ENCODE results near the gene POLR1A. TPM values are rescaled to one million over a fixed set of nuclear protein-coding genes. Genes with fewer than 3 reads are reported as not detected.
A peak's percentile ranks its signal among the peaks of the same experiment; 100 is the strongest.

The POLR1A gene
- total and polyA plus RNA-seq, 2 donors (not counting 1 experiment from before 2014, with no cell fraction given), result 3.4 to 36.8 TPM

- Histone ChIP-seq H3K36me3 (replicated peaks in 1 of 2; ENCODE audit: control extremely low read depth in 1 of 2, control insufficient read depth in 1 of 2, extremely low read depth in 1 of 2, insufficient read depth in 2 of 2, low read length in 1 of 2) (no peaks in the 10 kb centered on the region), H3K4me3 (ENCODE audit: control extremely low read depth in 1 of 5, extremely low read depth in 1 of 5, insufficient read depth in 1 of 5, low read depth in 2 of 5, low read length in 4 of 5) (no peak overlapping the region), H3K27me3 (replicated peaks in 1 of 4; ENCODE audit: control extremely low read depth in 1 of 4, control insufficient read depth in 3 of 4, insufficient read depth in 4 of 4, low read length in 3 of 4) (no peaks in the 10 kb centered on the region), H3K79me2 (ENCODE audit: control insufficient read depth, insufficient read depth, low read length) (peaks cover 4% of the 10 kb centered on the region), H3K9me3 (ENCODE audit: control extremely low read depth in 1 of 3, control insufficient read depth in 2 of 3, insufficient read depth in 1 of 3, low read length in 2 of 3) (peaks cover 0 to 20% (median 9%) of the 10 kb centered on the region in 3 donors), H3K9ac (ENCODE audit: low read length) (no peak overlapping the region), H3K27ac (ENCODE audit: low read length in 2 of 2) (no peak overlapping the region), H3K4me1 (ENCODE audit: control insufficient read depth in 2 of 2, insufficient read depth in 2 of 2, low read length in 2 of 2) (peaks cover 42 to 43% of the 10 kb centered on the region in 2 donors), H2AFZ (ENCODE audit: insufficient read depth, low read depth, low read length, poor library complexity, severe bottlenecking) (no peak overlapping the region), H3K4me2 (replicated peaks; ENCODE audit: low read depth, low read length, poor library complexity, severe bottlenecking) (no peak overlapping the region), H4K20me1 (ENCODE audit: control insufficient read depth, insufficient read depth, low read length, poor library complexity, severe bottlenecking) (no peaks in the 10 kb centered on the region)
- POLR2A ChIA-PET, result no interaction called here
- Mint-ChIP-seq H3K27me3 (no peaks in the 10 kb centered on the region), H3K9me3 (ENCODE audit: insufficient read depth) (no peaks in the 10 kb centered on the region), H3K27ac (no peak overlapping the region), H3K4me1 (peaks cover 54% of the 10 kb centered on the region), H3K4me3 (no peak overlapping the region)
- DNase-seq (no peak), ATAC-seq (ENCODE audit: low read depth) (no peak)
- CTCF ChIA-PET, result no interaction called here
- intact Hi-C loops (cut with micrococcal nuclease), result no loop called here
- 100% methylated on average over 2 of the region's 4 CpGs for WGBS (ENCODE audit: insufficient coverage)
- no peak for TF ChIP-seq EZH2 (IDR thresholded peaks at IDR 0.05; ENCODE audit: borderline replicate concordance, insufficient read depth, low read depth, low read length, poor library complexity, severe bottlenecking)
- TF ChIP-seq, protein P1, sequence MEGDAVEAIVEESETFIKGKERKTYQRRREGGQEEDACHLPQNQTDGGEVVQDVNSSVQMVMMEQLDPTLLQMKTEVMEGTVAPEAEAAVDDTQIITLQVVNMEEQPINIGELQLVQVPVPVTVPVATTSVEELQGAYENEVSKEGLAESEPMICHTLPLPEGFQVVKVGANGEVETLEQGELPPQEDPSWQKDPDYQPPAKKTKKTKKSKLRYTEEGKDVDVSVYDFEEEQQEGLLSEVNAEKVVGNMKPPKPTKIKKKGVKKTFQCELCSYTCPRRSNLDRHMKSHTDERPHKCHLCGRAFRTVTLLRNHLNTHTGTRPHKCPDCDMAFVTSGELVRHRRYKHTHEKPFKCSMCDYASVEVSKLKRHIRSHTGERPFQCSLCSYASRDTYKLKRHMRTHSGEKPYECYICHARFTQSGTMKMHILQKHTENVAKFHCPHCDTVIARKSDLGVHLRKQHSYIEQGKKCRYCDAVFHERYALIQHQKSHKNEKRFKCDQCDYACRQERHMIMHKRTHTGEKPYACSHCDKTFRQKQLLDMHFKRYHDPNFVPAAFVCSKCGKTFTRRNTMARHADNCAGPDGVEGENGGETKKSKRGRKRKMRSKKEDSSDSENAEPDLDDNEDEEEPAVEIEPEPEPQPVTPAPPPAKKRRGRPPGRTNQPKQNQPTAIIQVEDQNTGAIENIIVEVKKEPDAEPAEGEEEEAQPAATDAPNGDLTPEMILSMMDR (IDR thresholded peaks at IDR 0.05), result no peak
These were observed 103.3 kb downstream of the POLR1A start for GRCh38 chr2:86002375-86002774.

- TF ChIP-seq, protein P1 (IDR thresholded peaks at IDR 0.05), result no peak
- no peak for TF ChIP-seq EZH2 (IDR thresholded peaks at IDR 0.05; ENCODE audit: borderline replicate concordance, insufficient read depth, low read depth, low read length, poor library complexity, severe bottlenecking)
- H3K27ac Mint-ChIP-seq, result peak overlapping the region; percentile 93
- Histone ChIP-seq H3K4me1 (ENCODE audit: control insufficient read depth in 2 of 2, insufficient read depth in 2 of 2, low read length in 2 of 2) (peaks cover 53% of the 10 kb centered on the region in 2 donors), H3K79me2 (ENCODE audit: control insufficient read depth, insufficient read depth, low read length) (peaks cover 4% of the 10 kb centered on the region), H3K27ac (ENCODE audit: low read length in 2 of 2) (no peak overlapping the region), H3K9me3 (ENCODE audit: control extremely low read depth in 1 of 3, control insufficient read depth in 2 of 3, insufficient read depth in 1 of 3, low read length in 2 of 3) (peaks cover 0 to 20% (median 9%) of the 10 kb centered on the region in 3 donors), H3K4me3 (ENCODE audit: control extremely low read depth in 1 of 5, extremely low read depth in 1 of 5, insufficient read depth in 1 of 5, low read depth in 2 of 5, low read length in 4 of 5) (no peak overlapping the region), H3K9ac (ENCODE audit: low read length) (no peak overlapping the region), H3K27me3 (replicated peaks in 1 of 4; ENCODE audit: control extremely low read depth in 1 of 4, control insufficient read depth in 3 of 4, insufficient read depth in 4 of 4, low read length in 3 of 4) (no peaks in the 10 kb centered on the region), H2AFZ (ENCODE audit: insufficient read depth, low read depth, low read length, poor library complexity, severe bottlenecking) (no peak overlapping the region), H4K20me1 (ENCODE audit: control insufficient read depth, insufficient read depth, low read length, poor library complexity, severe bottlenecking) (no peaks in the 10 kb centered on the region), H3K4me2 (replicated peaks; ENCODE audit: low read depth, low read length, poor library complexity, severe bottlenecking) (peak overlapping the region; percentile 4), H3K36me3 (replicated peaks in 1 of 2; ENCODE audit: control extremely low read depth in 1 of 2, control insufficient read depth in 1 of 2, extremely low read depth in 1 of 2, insufficient read depth in 2 of 2, low read length in 1 of 2) (no peaks in the 10 kb centered on the region)
- ChIA-PET POLR2A (no interaction called here), CTCF (interaction anchor here (0.7 to 1.0 kb wide), 2 partner anchors 35 to 163 kb away, joined by 3 read pairs; no protein-coding TSS in a partner anchor)
- peaks cover 60% of the 10 kb centered on the region for H3K4me1 Mint-ChIP-seq
- 100% methylated on average over 1 of the region's 1 CpG for WGBS (ENCODE audit: insufficient coverage)
- no peaks in the 10 kb centered on the region for H3K27me3 Mint-ChIP-seq
- intact Hi-C loops (cut with micrococcal nuclease), result no loop called here
- DNase-seq (no peak), ATAC-seq (ENCODE audit: low read depth) (no peak)
- H3K4me3 Mint-ChIP-seq, result no peak overlapping the region
- no peaks in the 10 kb centered on the region for H3K9me3 Mint-ChIP-seq (ENCODE audit: insufficient read depth)
These were observed 104.4 kb downstream of the POLR1A start for GRCh38 chr2:86001326-86001725.
